Hindlimb muscle (tissue), 1 donor: ENCODE data around the gene COLEC11. TPM values are rescaled to one million over a fixed set of nuclear protein-coding genes. Genes with fewer than 3 reads are reported as not detected.
"Not testable (repeated sequence)": the region's sequence is repeated elsewhere in the genome, so short reads cannot be mapped to it uniquely, and the experiment has no call there.

Experiments
- DNase-seq: peaks from one replicate; pipeline ENCODE4 v3.0.0-alpha.2; 2013
- polyA plus RNA-seq: library from polyadenylated mRNA; unstranded; fragments of 120-200 nt; gene quantifications from one replicate; pipeline ENCODE4 v1.2.1, GENCODE V29; 2013; ENCODE audit not compliant: insufficient read length

COLEC11 gene
- polyA plus RNA-seq, 1 donor: 0.56 TPM

GRCh38 chr2:3655871-3656761 lies 61.2 kb downstream of the COLEC11 start:
- DNase-seq: no peak

DNA sequence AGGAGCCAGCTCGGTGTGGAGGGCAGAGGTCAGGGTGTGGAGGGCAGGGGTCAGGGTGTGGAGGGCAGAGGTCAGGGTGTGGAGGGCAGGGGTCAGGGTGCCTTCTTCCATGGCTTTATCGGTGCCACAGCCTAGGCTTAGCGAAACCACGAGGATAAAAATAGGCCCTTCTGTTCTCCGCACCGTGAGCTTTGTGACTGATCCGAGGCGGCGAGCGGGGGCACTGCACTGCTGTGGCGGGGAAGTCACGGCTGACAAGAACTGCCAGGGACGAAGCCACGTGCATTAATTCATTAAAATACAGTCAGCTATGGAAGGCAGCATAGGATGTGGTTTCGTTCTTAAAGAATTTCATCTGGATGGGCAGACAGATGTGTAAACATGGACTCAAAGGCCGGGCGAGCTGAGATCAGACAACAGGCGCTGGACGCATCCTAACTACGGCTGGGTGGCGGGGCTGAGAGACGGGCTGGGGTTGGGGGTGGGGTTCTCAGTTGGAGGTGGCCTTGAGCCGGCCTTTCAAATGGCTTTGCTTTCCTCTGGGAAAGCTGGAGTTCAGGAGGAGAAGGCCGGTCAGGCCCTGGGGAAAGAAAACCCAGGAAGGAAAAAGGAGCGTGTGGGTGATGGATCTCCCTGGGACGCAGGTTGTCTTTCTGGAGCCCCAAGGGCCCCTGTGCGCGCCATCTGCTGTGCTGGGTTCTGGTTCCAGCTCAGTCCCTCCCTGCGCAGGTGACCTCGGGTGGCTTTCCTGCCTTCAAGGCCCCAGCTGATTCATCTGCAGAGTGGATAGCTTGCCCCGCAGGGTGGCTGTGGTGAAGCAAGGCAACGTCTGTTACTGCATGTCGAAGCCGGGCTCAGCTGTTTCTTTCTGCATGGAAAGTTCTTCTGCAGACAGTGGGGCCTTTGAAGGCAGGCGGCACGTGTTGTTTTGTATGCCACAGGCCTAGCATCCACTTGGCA lies 62.1 kb downstream of the COLEC11 start:
- DNase-seq: no peak

GRCh38 chr2:3657881-3658280 lies 63.0 kb downstream of the COLEC11 start, which contains the start of gene ALLC:
Gene ALLC, plus strand, starts transcription at chr2:3658200. Its CDS starts 12,958 bp downstream, at chr2:3671158.
- no peak for DNase-seq

GRCh38 chr2:3659447-3660432 lies 64.8 kb downstream of the COLEC11 start:
- DNase-seq: peak; percentile 45

GRCh38 chr2:3660640-3661039 lies 65.7 kb downstream of the COLEC11 start:
- not testable (repeated sequence) for DNase-seq

DNA sequence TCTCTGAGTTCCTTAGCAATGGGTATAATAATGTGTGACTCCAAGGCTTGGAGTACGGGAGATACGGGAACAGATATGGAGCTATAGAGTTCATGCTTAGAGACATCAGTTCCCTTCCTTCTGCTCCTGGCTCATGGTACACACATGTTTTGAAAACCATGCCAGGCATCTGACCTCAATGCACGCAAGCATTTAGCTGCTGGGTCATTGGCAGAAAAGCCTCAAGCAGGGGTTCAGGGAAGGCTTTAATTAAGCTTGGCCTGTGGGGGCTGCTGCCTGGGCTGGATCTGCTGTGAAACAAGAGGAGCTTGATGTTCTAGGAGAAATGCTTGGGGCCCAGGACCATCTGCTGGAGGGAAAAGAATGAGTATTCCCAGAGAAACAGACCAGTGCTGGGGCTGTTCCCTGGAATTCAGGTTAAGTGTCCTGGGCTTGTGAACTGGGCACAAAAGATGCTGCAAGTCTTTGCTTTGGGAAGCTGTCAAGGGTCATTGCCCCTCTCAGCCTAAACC lies 66.3 kb downstream of the COLEC11 start:
- no peak for DNase-seq

DNA sequence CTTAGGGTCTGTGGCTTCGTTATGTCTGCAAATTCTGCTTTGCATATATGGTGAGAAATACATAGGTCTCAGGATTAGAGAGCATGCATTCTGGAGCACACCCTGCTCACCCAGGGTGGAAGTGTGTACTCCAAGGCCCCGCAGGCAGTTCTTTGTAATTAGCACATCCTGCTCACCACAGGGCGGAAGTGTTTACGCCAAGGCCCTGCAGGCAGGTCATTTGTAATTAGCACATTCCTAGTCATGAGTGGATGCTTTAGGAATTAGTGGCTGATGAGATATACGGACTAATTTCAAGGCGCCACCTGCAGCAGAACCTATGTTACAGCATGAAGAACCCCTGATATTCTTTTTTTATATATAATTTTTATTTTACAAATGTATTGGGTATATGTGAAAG lies 67.3 kb downstream of the COLEC11 start:
- no peak for DNase-seq

DNA sequence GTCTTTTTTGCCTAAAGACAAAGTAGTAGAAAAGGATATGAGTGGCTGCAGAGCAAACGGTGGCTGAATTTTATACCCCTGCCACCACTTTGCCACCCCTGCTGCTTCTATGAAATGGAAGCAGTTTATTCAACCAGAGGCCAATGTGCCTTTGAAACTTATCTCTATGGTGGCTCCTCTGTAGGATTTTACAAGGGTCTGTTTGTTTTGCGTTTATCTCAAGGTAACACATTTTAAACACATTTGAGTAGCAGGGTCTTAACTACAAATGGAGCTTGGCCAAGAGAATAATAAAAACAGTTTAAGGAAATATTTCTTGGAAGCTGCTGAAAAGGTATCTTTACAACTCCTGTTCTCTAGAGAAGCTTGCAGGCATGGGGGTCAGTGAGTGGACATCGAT lies 69.2 kb downstream of the COLEC11 start:
- DNase-seq: no peak

- no peak for DNase-seq
Observed at GRCh38 chr2:3664925-3665324, 70.0 kb downstream of the COLEC11 start.

- no peak for DNase-seq
Observed at GRCh38 chr2:3665886-3666612, 71.1 kb downstream of the COLEC11 start.

GRCh38 chr2:3666613-3666975 lies 71.7 kb downstream of the COLEC11 start:
- no peak for DNase-seq

- DNase-seq: no peak
Observed at GRCh38 chr2:3667151-3667631, 72.3 kb downstream of the COLEC11 start.

DNA sequence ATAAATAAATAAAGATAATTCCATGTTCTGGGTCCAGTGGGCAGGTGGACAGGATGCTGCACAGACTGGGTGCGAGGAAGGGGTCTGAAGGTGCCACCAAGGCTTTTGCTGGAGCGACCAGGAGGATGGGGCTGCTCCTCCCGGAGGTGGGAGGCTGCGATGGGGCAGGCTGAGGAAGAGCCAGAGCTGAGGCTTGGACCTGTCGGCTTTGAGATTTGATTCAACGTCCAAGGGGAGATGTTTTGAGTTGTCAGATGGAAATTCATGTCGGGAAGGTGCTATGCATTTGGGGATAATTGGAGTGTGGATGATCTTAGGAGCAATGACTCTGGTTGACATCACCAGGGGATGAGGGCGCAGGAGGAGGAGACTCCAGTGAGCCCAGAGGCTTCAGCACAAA lies 74.7 kb downstream of the COLEC11 start:
- no peak for DNase-seq

- DNase-seq: no peak
Observed at GRCh38 chr2:3670376-3670775, 75.5 kb downstream of the COLEC11 start.

GRCh38 chr2:3670941-3671340 lies 76.0 kb downstream of the COLEC11 start:
- no peak for DNase-seq

- DNase-seq: no peak
Observed at GRCh38 chr2:3672861-3673678, 78.2 kb downstream of the COLEC11 start.

DNA sequence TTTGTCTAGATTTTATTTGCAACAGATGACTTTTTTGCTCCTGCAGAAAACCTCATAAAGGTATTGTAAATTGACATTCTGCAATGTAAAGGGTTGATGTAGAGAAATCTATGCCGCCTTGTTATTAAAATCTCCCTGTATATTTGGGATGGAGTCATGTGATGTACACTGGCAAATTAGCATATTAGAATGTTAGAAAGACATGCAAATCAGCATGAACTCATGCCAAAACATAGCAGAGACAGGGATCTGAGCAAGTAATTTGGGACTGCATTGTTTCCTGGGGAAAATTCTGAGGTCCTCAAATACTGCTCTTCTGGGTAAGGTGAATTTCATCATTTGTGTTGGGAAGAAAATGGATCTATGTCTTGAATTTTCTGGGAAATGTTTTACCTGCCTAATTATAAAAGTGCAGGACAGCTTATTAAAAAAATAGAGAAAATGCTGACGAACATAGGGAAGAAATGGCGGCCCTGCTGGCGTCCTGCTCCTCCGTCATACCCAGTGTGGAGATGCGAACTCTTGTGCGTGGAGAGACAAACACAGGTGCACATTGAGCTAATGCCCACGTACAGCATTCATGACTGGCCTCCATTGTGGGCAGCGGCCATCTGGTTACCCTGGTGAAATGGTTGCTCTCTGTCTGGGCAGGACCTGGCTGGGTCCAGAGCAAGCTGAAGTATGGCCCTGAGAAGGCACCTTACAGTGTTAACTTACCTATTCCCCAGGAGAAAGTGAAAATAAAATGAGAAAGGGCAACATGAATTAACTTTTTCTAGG lies 79.3 kb downstream of the COLEC11 start:
- no peak for DNase-seq

GRCh38 chr2:3675687-3676086 lies 80.8 kb downstream of the COLEC11 start:
- no peak for DNase-seq

DNA sequence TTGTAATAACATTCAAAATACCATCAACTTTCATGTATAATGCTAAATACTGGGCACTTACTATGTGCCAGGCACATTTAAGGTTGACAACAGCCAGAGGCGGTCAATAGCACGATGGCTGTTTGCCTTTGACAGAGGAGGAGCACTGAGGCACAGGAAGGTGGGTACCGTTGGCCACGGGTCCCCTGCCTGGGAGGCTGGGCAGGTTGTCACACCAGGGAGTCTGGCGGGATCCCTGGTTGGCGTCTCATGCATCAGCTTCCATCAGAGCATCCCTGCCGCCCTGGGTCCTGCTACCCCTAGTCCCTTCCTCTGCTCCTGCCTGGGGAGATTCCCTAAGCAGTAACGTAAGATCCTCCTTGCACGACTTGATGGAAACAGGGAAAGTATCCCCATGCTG lies 82.5 kb downstream of the COLEC11 start:
- no peak for DNase-seq
